GOT3 (cell line): ENCODE measurements around the gene NTM.

Experiments used
- DNase-seq: peaks from one replicate; lab custom pipeline; 2025; ENCODE audit warnings: mixed read lengths; lab: John Stamatoyannopoulos, UW

NTM gene

GRCh38 chr11:131601586-131601985 is 231.2 kb downstream of the NTM start:
- no peak for DNase-seq

- DNase-seq, result no peak
Measured at GRCh38 chr11:131602431-131602830, 232.0 kb downstream of the NTM start.

DNA sequence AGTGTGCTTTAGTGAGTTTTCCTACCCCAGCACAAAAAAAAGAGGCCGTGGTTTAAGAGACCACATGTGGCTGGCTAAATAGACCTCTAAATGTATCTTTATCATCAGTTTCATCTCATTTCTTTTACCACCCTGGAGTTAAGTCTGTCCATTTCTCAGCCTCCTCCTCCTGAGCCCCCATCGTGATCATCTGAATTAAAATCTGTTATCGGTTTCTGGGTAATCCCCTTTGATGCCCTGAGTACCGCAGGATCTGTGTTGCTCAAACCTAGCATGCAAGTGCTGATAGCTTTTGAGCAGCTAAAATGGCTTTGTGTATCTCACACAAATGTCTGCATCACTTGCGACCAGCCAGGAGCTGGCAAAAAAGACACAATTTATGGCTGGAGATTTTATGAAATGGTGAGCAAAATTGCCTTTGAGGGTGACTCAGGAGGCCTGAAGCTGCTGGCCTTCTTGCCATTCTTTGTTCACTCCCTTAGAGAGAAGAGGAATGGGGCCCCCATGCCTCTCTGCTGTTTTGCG is 236.5 kb downstream of the NTM start:
- DNase-seq, result no peak

- DNase-seq, result peak; percentile 1
Measured at GRCh38 chr11:131609337-131609736, 238.9 kb downstream of the NTM start.

DNA sequence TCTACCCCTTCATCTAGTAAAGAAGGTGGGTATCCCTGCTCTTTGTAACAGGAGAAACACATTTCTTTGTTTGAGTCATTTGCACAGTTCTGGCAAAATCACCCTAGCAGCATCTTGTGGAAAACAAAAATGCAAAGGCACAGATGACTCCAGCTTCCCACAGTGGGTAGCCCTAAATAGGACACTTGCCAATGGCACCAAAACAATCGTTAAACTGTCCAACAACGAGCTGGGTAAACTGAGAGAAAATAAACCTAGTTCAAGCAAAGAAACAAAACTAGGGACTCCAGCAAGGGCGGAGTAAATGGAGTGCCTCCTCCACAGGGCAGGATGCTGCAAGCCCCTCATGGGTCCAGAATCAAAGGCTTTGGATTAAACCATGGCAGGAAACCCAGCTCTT is 239.5 kb downstream of the NTM start:
- no peak for DNase-seq

GRCh38 chr11:131611322-131611721 is 240.9 kb downstream of the NTM start:
- DNase-seq, result no peak

GRCh38 chr11:131612533-131612932 is 242.1 kb downstream of the NTM start:
- DNase-seq, result no peak

GRCh38 chr11:131614631-131615030 is 244.2 kb downstream of the NTM start:
- DNase-seq, result no peak

GRCh38 chr11:131615611-131616010 is 245.2 kb downstream of the NTM start:
- no peak for DNase-seq

DNA sequence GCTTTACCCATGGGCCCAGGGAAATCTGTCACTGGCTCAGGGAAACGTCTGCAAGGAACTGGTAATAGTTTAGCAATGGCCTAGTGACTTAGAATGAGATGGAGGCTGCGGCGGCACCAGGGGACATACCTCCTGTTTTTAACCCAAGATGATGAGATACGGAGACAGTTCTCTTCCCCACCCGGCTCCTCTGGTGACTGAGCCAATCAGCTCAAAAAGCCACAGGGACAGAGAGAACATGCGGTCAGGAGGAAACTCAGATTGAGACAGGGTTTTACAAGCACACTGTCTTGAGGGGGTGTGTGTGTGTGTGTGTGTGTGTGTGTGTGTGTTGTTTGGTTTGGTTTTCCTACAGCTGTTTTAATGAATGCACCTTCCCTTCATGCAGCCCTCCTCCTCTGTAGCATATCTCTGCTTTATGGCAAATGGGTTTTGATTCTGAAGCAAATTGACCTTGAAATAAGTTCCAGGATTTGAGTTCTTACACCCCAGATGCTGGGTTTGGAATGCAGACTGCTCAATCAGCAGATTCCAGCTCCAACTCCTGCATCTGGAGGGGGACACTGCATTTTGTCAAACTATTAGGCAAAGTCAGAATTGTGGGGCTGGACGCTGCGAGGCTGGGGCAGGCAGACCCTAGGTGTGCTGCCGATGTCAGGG is 246.2 kb downstream of the NTM start:
- no peak for DNase-seq

DNA sequence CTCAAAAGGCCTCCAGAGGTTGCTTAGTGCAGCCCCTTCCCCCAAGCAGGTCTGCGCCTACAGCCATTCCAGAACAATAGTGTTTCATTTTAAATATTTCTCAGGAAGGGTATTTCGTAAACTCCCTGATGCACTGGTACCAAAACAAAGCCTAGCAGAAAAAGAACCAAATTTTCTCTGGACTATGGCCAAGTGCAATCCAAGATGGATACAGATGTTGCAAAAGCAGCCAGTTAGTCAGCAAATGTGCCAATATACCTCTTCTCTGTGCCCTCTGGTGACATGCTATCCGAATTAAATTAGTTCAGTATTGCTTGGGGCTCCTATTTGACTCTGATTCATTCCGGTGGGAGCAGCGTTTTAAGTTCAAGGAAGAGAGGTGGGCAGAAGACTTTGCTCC is 247.8 kb downstream of the NTM start:
- DNase-seq, result no peak

DNA sequence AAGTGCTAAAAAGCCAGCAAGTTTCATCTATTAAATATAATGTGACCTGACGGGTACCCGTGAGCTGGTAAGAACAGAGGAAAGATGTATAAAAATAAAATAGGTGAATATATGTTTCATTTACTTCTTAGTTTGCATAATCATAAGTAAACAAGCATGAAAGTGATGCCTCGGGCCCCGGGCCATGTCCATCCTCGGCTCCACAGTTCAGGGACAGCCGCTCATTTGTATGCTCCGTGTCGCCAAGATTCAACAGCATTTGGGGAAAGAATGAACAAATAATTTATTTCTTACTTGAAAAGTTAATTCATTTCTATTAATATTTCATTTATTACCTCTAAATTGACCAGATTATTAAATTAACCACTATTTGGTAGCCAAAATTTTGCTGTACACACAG is 251.8 kb downstream of the NTM start:
- no peak for DNase-seq

- DNase-seq, result peak; percentile 0
Measured at GRCh38 chr11:131624531-131624930, 254.1 kb downstream of the NTM start.

GRCh38 chr11:131626788-131627187 is 256.4 kb downstream of the NTM start:
- DNase-seq, result no peak

DNA sequence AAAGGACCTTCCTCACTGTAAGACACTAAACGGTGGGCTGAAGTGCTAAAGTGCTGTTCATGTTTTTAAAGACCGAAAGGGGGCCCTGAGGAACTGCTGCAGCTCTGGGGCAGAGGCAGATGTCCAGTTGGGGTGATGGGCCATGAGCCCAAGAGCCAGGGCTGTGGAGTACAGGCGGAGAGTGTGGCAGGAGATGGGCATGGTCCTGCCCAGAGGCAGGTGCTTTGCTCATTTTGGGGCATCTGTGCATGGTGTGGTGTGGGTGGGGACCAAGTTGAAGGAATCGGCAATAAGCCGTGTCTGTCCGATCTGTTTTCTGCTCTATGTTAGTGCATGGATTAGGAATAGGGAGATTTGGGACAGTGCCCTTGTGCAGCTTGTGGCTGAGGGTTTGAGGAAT is 258.3 kb downstream of the NTM start:
- no peak for DNase-seq

- no peak for DNase-seq
Measured at GRCh38 chr11:131629925-131630540, 259.6 kb downstream of the NTM start.

GRCh38 chr11:131632971-131633370 is 262.6 kb downstream of the NTM start:
- no peak for DNase-seq

- DNase-seq, result no peak
Measured at GRCh38 chr11:131633921-131634715, 263.7 kb downstream of the NTM start.

GRCh38 chr11:131637469-131638175 is 267.2 kb downstream of the NTM start:
- no peak for DNase-seq

GRCh38 chr11:131638889-131639288 is 268.5 kb downstream of the NTM start:
- DNase-seq, result no peak

DNA sequence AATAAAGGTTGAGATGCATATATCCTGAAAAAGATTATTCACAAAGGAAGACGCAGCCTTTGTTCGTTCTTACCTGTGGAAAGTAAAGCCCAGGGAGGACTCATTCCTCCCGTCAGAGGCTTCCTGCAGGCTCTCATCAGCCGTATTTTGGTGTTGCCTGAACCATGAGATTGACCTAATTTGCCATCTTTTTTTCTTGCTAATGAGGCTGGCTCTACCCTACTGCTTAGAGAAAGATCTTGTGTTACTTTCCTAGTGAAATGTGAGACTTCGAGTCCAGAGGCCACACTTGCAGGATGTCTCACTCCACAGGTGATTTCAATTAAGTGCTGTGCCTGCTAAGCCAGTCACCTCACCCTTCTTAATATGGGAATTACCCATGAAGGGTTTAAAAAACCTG is 269.9 kb downstream of the NTM start:
- DNase-seq, result no peak
